ENCODE measurements around the gene EPHA7. TPM values are rescaled to one million over a fixed set of nuclear protein-coding genes. Genes with fewer than 3 reads are reported as not detected.

The EPHA7 gene
- total and polyA plus RNA-seq, 8 donors: 0.07 to 0.16 (median 0.09) TPM; not detected in 1

GRCh38 chr6:93413190-93413589 lies 6.2 kb downstream of the EPHA7 start:
- intact Hi-C loops (cut with DNase I): no loop called here
- Histone ChIP-seq H3K4me3 (no peak overlapping the region), H3K4me1 (peaks cover 0 to 8% (median 0%) of the 10 kb centered on the region in 3 donors), H3K27me3 (peaks cover 4 to 55% (median 21%) of the 10 kb centered on the region in 4 donors), H3K27ac (no peak overlapping the region), H3K9me3 (no peaks in the 10 kb centered on the region), H3K36me3 (no peaks in the 10 kb centered on the region)
- no peak for FAIRE-seq
- TF ChIP-seq, protein P1, sequence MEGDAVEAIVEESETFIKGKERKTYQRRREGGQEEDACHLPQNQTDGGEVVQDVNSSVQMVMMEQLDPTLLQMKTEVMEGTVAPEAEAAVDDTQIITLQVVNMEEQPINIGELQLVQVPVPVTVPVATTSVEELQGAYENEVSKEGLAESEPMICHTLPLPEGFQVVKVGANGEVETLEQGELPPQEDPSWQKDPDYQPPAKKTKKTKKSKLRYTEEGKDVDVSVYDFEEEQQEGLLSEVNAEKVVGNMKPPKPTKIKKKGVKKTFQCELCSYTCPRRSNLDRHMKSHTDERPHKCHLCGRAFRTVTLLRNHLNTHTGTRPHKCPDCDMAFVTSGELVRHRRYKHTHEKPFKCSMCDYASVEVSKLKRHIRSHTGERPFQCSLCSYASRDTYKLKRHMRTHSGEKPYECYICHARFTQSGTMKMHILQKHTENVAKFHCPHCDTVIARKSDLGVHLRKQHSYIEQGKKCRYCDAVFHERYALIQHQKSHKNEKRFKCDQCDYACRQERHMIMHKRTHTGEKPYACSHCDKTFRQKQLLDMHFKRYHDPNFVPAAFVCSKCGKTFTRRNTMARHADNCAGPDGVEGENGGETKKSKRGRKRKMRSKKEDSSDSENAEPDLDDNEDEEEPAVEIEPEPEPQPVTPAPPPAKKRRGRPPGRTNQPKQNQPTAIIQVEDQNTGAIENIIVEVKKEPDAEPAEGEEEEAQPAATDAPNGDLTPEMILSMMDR (IDR thresholded peaks at IDR 0.05): no peak
- ATAC-seq: no peak
- DNase-seq: no peak

GRCh38 chr6:93412452-93412851 lies 6.9 kb downstream of the EPHA7 start:
- no peak for ATAC-seq
- intact Hi-C loops (cut with DNase I): no loop called here

DNA sequence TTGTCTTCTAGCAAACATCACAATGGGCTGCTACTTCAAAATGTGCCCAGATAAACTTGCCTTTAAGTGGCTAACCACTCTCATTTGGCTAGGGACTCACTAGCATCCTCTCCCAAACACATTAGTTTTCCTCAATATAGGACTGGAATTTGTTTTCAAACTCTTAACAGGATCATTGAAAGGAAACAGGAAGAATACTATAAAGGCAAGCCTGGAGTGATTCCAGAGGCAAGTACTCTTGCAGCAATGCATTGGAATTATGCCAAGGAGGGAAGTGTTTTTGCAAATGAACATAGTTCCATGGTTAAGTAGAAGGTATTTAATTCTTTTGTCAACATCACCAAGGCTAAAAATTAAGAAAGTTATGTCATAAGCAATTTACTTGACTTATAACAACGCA lies 12.2 kb downstream of the EPHA7 start:
- Histone ChIP-seq H3K27me3 (peaks cover 0 to 22% (median 10%) of the 10 kb centered on the region in 4 donors), H3K36me3 (no peaks in the 10 kb centered on the region), H3K4me1 (no peaks in the 10 kb centered on the region), H3K4me3 (no peak overlapping the region), H3K9me3 (no peaks in the 10 kb centered on the region), H3K27ac (no peak overlapping the region)
- no peak for DNase-seq
- TF ChIP-seq, protein P1 (IDR thresholded peaks at IDR 0.05): no peak
- no peak for ATAC-seq
- WGBS, 2 donors: 69 to 73% methylated on average over 1 of the region's 1 CpG
- FAIRE-seq: no peak
- intact Hi-C loops (cut with DNase I): no loop called here

More at GRCh38 chr6:93412452-93412851, 6.9 kb downstream of the EPHA7 start:
- no peak for FAIRE-seq
- Histone ChIP-seq H3K27me3 (peaks cover 4 to 48% (median 20%) of the 10 kb centered on the region in 4 donors), H3K4me1 (peaks cover 0 to 2% (median 0%) of the 10 kb centered on the region in 3 donors), H3K9me3 (no peaks in the 10 kb centered on the region), H3K36me3 (no peaks in the 10 kb centered on the region), H3K27ac (no peak overlapping the region), H3K4me3 (no peak overlapping the region)
- TF ChIP-seq, protein P1 (IDR thresholded peaks at IDR 0.05): no peak
- no peak for DNase-seq

DNA sequence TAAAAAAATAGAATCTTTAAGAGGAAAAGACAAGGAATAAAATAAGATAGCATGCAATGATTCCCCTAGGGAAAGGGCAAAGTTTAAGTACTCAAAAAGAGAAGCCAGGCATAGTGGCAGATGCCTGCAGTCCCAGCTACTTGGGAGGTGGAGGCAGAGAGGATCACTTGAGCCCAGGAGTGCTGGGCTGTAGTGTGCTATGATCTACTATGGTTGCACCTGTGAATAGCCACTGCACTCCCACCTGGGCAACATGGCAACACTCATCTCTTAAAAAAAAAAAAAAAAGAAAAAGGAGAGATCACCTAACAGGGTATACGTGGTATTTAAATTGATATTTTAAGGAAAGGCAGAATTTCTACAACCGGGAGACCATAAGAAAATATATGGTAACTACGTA lies 16.0 kb downstream of the EPHA7 start:
- DNase-seq: no peak
- H3K9me3 ChIP-seq: no peaks in the 10 kb centered on the region
- no peaks in the 10 kb centered on the region for H3K36me3 ChIP-seq
- no peak overlapping the region for H3K27ac ChIP-seq
- H3K4me3 ChIP-seq: no peak overlapping the region
- FAIRE-seq: no peak
- TF ChIP-seq, protein P1 (IDR thresholded peaks at IDR 0.05): no peak
- WGBS, 2 donors: 84 to 95% methylated on average over 3 of the region's 3 CpGs
- H3K4me1 ChIP-seq: no peaks in the 10 kb centered on the region
- ATAC-seq: no peak
- intact Hi-C loops (cut with DNase I): no loop called here
- H3K27me3 ChIP-seq: peaks cover 0 to 35% (median 8%) of the 10 kb centered on the region in 4 donors

DNA sequence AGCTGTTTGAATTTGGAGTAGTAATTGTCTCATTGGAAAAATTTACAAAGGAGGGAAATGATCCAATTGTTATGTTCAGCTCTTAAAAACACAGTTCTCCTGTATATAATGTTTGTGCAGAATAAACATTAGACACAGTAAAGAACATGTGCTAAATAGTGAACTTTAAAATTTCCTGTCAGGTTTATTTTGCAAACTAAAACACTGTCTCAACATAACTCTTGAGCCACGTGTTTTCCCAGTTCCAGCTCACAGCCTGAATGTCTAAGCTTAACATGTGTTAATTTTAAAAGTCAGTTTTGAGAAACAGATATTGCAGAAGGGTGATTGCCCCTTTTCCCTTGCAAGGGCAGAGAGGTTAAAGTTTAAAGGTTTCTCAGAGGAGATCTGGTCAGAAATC lies 20.6 kb downstream of the EPHA7 start:
- ATAC-seq (no peak), FAIRE-seq (no peak)

More for the DNA sequence above, 20.6 kb downstream of the EPHA7 start:
- Histone ChIP-seq H3K9me3 (no peaks in the 10 kb centered on the region), H3K27me3 (peaks cover 0 to 32% (median 2%) of the 10 kb centered on the region in 4 donors), H3K4me3 (no peak overlapping the region), H3K36me3 (no peaks in the 10 kb centered on the region), H3K4me1 (no peaks in the 10 kb centered on the region), H3K27ac (no peak overlapping the region)
- intact Hi-C loops (cut with DNase I): no loop called here
- DNase-seq: no peak
- TF ChIP-seq, protein P1 (IDR thresholded peaks at IDR 0.05): no peak
- WGBS, 2 donors: 13 to 15% methylated on average over 1 of the region's 1 CpG
